Activated naive CD4-positive, alpha-beta T cell treated with anti-CD3 and anti-CD28 coated beads for 36 hours (primary cell): ENCODE results near the gene MROH8. TPM values are rescaled to one million over a fixed set of nuclear protein-coding genes. Genes with fewer than 3 reads are reported as not detected.
"Not testable (repeated sequence)": the region's sequence is repeated elsewhere in the genome, so short reads cannot be mapped to it uniquely, and the experiment has no call there.

Experiments used
- CTCF ChIA-PET: fragments of 350-600 bp; sonication (Branson Sonifier 250); formaldehyde crosslinking; loops from one replicate; lab custom pipeline; 2021; ENCODE audit warnings: antibody characterized with exemption; lab: Charles Lee
- DNase-seq: peaks from one replicate; pipeline ENCODE4 v3.0.0-alpha.2; 2020
- H3K27ac Mint-ChIP-seq: one replicate; pipeline ENCODE4 v1.8.0; 2021; ENCODE audit warnings: mild to moderate bottlenecking, mixed read lengths
- H3K27me3 Mint-ChIP-seq: one replicate; pipeline ENCODE4 v1.8.0; 2021; ENCODE audit warnings: low read depth, mixed read lengths
- H3K36me3 Mint-ChIP-seq: one replicate; pipeline ENCODE4 v1.8.0; 2021; ENCODE audit warnings: low read depth, mixed read lengths
- H3K4me1 Mint-ChIP-seq: one replicate; pipeline ENCODE4 v1.8.0; 2021; ENCODE audit warnings: low read depth, mixed read lengths
- H3K4me3 Mint-ChIP-seq: one replicate; pipeline ENCODE4 v1.8.0; 2021; ENCODE audit warnings: mild to moderate bottlenecking, moderate library complexity, mixed read lengths
- H3K9me3 Mint-ChIP-seq: one replicate; pipeline ENCODE4 v1.8.0; 2021; ENCODE audit warnings: mixed read lengths
- intact Hi-C: fragments of 100-400 bp; cut with micrococcal nuclease; formaldehyde crosslinking; loops from one replicate; pipeline ENCODE4 v1.15.1; 2023
- total RNA-seq, 2 experiments: library from RNA; stranded (reverse); gene quantifications; one replicate each; pipeline ENCODE4 v1.2.3, GENCODE V29; 2021

The MROH8 gene
- total RNA-seq, 2 experiments from 2014 or later, result 0.54 to 0.91 TPM

DNA sequence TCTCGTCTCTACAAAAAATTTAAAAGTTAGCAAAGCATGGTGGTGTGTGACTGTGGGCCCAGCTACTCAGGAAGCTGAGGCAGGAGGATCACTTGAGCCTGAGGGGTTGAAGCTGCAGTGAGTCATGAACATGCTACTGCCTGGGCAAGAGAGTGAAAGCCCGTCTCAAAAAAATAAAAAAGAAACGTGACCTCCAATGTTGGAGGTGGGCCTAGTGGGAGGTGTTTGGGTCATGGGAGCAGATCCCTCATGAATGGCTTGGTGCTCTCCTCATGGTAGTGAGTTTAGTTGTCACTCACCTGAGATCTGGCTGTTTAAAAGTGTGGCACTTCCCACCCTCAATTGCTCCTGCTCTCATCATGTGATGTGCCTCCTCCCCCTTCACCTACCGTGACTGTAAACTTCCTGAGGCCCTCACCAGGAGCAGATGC lies 107.9 kb downstream of the MROH8 start:
- intact Hi-C loops, result no loop called here
- H3K4me3 Mint-ChIP-seq, result peak overlapping the region; percentile 19
- H3K36me3 Mint-ChIP-seq, result peaks cover 38% of the 10 kb centered on the region

DNA sequence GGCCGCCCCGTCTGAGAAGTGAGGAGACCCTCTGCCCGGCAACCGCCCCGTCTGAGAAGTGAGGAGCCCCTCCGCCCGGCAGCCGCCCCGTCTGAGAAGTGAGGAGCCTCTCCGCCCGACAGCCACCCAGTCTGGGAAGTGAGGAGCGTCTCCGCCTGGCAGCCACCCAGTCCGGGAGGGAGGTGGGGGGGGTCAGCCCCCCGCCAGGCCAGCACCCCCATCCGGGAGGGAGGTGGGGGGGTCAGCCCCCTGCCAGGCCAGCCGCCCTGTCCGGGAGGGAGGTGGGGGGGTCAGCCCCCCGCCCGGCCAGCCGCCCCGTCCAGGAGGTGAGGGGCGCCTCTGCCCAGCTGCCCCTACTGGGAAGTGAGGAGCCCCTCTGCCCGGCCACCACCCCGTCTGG lies 109.8 kb downstream of the MROH8 start:
- intact Hi-C loops, DNase-seq, CTCF ChIA-PET, H3K27me3 Mint-ChIP-seq, H3K4me3 Mint-ChIP-seq, H3K27ac Mint-ChIP-seq, H3K9me3 Mint-ChIP-seq: not testable (repeated sequence)
- Mint-ChIP-seq H3K36me3 (peaks cover 40% of the 10 kb centered on the region), H3K4me1 (peaks cover 27% of the 10 kb centered on the region)

More for the DNA sequence above, 107.9 kb downstream of the MROH8 start:
- peak overlapping the region; percentile 54 for H3K27ac Mint-ChIP-seq
- DNase-seq, result peak; percentile 56
- peaks cover 34% of the 10 kb centered on the region for H3K4me1 Mint-ChIP-seq
- H3K9me3 Mint-ChIP-seq, result peaks cover 3% of the 10 kb centered on the region
- no peaks in the 10 kb centered on the region for H3K27me3 Mint-ChIP-seq
- CTCF ChIA-PET, result no interaction called here

DNA sequence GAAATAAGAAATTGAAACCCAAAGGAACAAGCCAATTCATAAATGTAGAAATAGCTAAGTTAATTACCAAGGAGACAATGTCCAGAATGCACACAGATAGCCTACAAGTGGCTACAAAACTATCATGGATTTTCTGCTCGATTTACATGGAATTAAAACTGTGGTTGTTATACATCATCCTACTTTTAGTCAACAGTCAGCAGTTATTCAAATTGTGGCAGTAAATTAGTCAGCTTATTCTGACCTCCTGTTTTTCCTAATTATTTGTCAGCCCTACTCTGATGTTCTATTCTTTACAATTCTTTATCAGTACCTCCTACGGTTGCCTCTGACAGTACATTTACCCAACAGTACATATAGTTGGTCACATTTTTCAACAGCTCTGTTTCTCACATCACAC lies 113.2 kb downstream of the MROH8 start:
- Mint-ChIP-seq H3K27ac (no peak overlapping the region), H3K9me3 (no peaks in the 10 kb centered on the region), H3K4me1 (peaks cover 3% of the 10 kb centered on the region), H3K27me3 (no peaks in the 10 kb centered on the region), H3K36me3 (peaks cover 35% of the 10 kb centered on the region), H3K4me3 (no peak overlapping the region)
- CTCF ChIA-PET, result no interaction called here
- DNase-seq, result no peak
- intact Hi-C loops, result no loop called here

DNA sequence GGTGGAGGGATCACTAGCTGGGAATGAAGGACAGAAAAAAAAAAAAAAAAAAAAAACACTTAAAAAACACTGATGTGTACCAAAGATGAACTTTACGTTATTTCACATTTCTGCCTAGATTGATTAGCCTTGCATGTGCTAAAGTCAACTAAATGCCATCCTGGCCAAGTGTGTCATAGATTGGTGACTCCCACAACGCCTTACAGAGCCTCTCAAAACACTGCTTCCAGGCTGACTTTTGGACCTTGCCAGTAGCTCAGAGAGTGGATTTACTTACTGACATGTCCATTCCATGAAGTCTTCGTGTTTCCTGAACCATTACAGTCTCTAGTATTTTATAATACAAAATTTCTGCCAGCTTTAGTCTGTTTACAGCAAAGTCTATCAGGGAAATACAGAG lies 124.1 kb downstream of the MROH8 start:
- Mint-ChIP-seq H3K27me3 (no peaks in the 10 kb centered on the region), H3K9me3 (no peaks in the 10 kb centered on the region), H3K4me3 (no peak overlapping the region), H3K36me3 (peaks cover 69% of the 10 kb centered on the region), H3K27ac (no peak overlapping the region), H3K4me1 (no peaks in the 10 kb centered on the region)
- CTCF ChIA-PET, result interaction anchor here (0.6 kb wide), 1 partner anchor 50 kb away, joined by 4 read pairs; no protein-coding TSS in a partner anchor
- DNase-seq, result no peak
- intact Hi-C loops, result no loop called here

DNA sequence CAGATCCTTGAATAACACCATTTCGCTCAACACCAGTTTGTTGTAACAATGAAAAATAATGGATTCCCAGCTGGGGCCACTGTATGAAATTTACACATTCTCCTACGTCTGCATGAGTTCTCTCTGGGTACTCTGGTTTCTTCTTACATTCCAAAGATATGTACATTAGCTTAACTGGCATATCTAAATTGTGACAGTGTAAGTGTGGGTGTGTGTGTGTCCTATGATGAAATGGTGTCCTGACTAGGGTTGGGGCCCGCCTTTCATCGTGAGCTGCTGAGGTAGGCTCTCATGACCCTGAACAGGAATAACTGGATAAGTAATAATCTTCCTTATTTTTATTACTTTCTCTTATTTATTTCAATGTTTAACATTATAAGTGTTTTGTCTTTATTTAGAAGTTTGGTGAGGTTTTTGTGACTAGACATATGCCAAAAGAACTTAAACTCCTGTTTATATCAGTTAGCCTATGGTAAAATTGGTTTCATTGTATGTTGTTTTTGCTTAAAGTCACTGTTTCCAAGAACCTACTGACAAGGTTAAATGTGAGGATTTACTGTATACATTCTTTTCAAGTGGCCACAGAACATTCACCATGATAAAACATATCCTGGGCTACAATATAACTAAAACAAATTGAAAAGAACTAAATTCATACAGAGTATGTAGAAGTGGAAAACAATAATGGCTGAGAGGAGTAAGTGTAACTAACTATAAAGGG lies 126.0 kb downstream of the MROH8 start:
- Mint-ChIP-seq H3K9me3 (no peaks in the 10 kb centered on the region), H3K27me3 (no peaks in the 10 kb centered on the region), H3K27ac (no peak overlapping the region), H3K4me3 (no peak overlapping the region), H3K36me3 (peaks cover 70% of the 10 kb centered on the region), H3K4me1 (peaks cover under 1% of the 10 kb centered on the region)
- DNase-seq, result no peak
- intact Hi-C loops, result no loop called here
- CTCF ChIA-PET, result no interaction called here

Other genes with a start within 250 kb of the MROH8 start
- gene SAMHD1, start 227.8 kb downstream of the MROH8 start, total RNA-seq, result 10 to 100 TPM; 29.9 to 33.5 TPM
- 10 to 100 TPM; 32.9 to 36.2 TPM for gene RBL1, start 83.6 kb downstream of the MROH8 start, total RNA-seq
- 100 to 1,000 TPM; 102 to 104 TPM for gene RPN2, start 218 bp downstream of the MROH8 start, total RNA-seq
- not detected for gene GHRH, start 82.3 kb upstream of the MROH8 start, total RNA-seq
- gene MANBAL, start 110.1 kb upstream of the MROH8 start, total RNA-seq, result 10 to 100 TPM in 1 of 2 experiments, 1 to 10 TPM in 1; 9.4 to 10.4 TPM
- 1 to 10 TPM; 2.0 to 2.8 TPM for gene SRC, start 166.6 kb upstream of the MROH8 start, total RNA-seq